GM18909 (cell line): ENCODE measurements around the gene CRKL.

Source experiments
- ATAC-seq: cut with Tn5 transposase; IDR thresholded peaks from one replicate; pipeline ENCODE4 v1.9.1; 2021; ENCODE audit warnings: mild to moderate bottlenecking; ENCODE audit not compliant: unreplicated experiment, poor library complexity

Gene CRKL

DNA sequence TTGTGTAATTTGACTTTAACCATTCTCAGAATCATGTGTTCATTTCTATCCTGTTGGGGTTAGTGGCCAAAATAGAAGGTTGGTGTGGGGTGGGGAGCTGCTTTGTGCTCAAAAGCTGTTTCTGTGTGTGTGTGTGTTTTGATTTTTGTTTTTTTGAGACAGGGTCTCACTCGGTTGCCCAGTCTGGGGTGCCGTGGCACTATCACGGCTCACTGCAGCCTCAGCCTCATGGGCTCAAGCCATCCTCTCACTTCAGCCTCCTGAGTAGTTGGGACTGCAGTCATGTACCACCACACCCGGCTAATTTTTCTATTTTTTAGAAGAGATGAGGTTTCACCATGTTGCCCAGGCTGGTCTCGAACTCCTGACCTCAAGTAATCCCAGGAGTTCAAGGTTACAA, 31.8 kb downstream of the CRKL start:
- ATAC-seq, result no peak

DNA sequence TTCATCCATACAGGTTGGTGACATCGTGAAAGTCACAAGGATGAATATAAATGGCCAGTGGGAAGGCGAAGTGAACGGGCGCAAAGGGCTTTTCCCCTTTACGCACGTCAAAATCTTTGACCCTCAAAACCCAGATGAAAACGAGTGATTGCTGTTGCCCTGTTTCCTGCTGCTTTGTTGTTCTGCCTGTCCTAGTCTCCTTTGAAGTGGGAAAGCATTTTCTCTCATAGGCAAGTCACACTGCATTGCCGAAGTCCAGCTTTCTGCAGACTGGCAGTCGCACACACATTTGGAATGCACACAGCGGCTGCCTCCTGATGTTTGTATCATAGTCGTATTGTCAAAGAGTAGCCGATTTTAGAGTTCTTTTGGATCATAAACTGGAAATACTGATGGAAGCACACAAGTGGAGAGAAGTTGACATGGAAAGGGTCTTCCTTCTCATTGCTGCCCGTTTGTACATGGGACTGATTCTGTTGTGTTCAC, 32.5 kb downstream of the CRKL start:
- ATAC-seq, result no peak

DNA sequence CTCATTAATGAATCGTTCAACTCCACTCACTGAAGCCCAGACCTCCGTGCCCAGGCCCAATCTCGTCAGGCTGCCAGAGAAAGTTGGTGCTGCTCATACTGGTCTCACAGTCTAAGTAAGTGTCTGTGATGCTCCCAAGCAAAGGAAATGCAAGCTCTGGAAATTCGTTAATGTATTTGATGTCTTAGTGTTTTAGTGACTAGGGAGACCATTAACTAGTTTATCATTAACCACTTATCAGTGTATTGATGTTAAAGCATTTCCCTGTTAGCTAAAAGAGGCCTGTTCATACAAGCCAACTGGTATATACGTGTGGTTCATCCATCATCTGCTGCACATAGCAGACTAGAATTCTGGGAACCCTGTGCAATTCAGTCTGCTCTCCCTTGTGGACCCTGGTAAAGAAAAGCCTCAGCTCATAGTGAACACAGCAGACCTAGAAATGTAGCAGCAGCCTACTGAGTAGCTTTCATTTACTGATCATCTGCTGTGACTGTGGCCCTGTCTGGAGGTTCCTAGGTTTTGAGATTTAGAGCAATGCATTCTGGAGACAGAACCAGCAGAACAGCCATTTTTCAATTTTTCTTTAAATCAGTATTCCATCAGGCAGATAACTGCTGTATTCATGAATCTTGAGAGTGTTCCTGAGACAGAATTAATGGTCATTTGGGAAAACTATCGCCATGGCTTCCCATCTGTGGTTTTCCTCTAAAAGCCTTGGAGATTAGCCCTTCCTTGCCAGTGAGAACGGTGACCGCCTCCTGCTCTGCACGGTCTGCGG, 34.1 kb downstream of the CRKL start:
- ATAC-seq, result no peak

DNA sequence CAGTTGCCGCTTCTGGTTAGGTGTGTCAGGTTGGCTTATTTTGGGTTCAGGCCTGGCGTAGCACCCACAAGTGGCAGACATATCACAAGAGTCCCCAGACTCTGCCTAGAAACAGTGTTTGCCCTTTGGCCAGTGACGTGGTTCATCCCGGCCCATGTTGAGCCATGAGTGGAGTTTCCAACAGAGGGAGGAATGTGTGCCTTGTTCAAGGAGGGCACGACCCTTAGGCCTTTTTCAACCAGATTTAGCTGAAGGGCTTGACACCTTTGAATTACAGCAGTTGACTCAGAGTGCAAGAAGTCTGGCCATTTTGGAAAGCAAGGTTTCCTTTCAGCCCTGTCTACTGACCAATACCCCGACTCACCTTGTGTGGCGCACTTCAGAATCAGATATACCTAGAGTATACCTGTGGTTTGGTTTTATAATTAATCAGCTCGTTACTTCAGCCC, 34.7 kb downstream of the CRKL start:
- no peak for ATAC-seq

DNA sequence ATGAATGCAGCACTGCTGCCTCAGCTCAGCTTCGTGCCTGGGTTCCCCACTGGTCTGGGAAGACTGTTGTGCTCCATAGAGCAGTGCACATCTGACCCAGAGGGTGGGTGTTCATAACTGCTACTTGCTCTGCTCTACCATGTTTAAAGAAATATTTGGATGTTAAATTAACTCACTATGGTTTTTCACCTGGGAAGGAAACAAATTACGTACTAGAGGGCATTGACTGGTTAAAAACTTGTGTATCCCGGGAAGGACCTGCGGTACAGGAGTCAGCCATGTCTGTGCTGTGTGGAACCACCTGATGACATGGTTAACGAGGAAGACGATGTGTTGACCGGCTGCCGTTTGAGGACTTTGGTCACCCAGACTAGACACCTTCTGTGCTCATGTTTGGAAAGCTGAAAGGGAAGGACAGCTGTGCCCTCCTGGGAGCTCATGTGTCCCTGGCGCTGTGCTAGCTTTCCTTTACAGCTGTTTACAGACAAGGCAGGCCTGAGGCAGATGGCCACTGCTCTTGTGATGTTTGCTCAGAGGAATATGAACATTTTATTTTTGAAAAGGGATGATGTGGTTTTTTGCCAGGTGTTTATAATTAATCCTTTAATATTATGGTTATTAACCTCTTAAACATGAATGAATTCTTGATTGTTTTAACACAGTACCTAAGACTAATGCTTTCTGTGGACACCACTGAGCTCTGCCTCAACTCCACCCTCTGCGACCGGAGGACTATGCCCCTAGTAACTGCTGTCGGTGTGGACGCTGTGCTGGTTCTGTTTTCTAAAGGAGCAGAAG, 35.5 kb downstream of the CRKL start:
- ATAC-seq, result no peak

DNA sequence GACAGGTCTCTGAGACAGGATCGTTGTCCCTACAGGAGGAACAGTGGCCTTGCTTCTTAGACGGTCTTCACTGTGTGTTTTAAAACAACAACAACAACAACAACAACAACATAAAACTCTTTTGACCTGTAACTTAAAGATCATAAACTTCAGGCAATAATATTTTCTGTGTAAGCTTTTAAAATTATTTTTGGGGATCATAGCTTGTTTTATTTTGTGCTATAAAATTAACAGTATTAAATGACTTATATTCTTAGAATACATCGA, 36.1 kb downstream of the CRKL start:
- no peak for ATAC-seq

DNA sequence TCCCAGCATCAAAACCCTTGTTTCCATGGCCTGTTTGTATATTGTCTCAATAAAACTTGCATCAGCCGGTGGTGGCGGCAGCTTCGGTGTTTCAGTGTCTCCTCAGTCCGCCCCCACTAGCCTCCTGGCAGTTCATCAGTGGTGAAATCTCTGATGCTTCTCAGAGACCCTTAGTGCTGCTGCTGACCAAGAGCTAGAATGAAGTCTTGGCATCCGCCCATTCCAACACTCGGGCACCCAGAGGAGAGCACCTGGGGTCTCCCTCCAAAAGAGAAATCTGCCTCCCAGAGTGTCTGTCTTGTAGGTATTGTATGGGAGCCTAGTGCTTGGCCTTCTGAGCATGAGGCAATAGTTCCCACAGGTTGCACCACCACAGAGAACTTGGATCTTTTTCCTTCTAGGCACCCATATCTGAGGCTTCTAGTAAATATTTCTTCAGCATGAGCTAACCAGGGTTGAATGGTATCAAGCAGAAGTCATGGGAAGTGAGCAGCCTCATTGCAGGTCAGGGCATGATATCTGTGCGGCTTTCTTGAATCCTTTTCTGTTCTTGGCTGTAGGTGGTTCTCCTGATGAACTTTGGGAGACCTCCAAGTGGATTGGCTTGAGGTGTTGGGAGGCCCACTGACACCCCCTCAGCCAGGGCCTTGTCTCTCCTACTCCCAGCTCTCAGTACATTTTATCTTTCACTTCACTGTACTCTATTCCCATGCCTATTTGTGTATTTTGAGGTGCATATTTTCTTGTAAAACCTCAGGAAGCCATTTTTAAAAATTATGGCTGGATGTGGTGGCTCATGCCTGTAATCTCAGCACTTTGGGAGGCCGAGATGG, 36.7 kb downstream of the CRKL start:
- no peak for ATAC-seq

DNA sequence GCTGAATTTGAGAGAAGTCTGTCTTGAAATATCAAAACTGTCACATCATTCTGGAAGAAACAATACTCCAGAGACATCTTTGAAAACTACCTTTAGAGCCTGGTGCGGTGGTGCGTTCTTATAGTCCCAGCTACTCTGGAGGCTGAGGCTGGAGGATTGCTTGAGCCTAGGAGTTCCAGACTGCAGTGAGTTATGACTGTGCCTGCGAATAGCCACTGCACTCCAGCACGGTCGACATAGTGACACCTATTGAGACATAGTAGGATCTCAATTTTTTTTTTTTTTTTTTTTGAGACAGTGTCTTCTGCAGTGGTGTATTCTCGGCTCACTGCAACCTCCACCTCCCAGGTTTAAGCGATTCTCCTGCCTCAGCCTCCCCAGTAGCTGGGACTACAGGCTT, 38.3 kb downstream of the CRKL start:
- ATAC-seq, result no peak

DNA sequence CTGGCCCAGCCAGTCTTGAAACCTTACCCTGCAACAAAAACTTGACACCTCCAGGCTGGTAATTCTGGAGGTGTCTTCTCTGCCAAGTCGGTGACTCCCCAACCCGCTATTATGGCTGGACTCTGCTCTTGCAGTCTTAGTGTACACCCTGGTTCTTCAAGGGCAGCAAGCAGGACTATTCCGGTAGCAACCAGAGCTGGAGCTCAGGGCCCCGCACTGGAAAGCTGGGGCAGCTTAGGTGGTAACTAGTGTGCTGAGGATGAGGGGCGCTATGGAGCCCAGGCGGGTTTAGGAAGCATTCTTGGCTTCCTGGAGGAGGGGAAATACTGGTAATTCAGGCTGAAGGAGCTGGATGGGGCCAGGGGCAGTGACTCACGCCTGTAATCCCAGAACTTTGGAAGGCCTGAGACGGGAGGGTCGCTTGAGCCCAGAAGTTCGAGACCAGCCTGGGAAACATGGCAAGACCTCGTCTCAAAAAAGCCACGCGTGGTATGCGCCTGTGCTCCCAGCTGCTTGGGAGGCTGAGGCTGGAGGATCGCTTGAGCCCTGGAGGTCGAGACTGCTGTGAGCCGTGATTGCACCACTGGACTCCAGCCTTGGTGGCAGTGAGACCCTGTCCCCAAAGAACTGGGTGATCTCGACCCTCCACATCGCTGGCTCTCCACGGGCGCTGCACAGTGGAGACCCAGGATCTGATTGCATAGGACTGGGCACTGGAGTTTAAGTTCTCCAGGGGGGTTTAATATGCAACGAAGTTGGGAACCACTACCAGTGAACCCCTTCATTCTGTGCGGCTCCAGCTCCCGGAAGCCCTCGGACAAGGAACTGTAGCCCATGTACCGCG, 39.3 kb downstream of the CRKL start:
- no peak for ATAC-seq

DNA sequence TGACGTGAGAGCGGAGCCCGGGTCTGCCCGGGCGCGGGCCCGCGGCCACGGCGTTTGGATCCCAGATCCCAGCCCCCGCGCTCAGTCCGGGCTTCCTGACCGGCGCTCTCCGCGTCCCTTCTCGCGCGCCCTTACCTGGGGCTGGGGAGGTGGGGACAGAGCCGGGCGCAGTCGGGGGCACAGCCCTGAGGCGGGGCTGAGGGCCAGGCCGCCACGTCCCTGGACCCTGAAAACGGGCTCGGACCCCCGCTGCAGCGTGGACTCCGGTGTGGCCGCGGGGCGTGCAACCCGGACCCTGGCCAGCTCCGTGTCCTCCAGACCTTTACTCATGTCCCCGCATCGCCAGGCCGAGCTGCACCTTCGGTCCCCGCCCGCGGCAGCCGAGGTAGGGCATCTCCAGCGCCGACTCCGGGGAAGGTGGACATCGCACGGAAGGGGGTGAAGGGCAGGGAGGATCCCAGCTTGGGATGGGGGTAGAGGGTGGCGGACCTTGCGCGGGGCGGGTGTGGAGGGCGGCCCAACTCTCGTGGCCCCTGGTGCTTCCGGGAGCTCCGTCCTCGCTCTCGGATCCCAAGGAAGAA, 40.0 kb downstream of the CRKL start:
- ATAC-seq, result no peak

DNA sequence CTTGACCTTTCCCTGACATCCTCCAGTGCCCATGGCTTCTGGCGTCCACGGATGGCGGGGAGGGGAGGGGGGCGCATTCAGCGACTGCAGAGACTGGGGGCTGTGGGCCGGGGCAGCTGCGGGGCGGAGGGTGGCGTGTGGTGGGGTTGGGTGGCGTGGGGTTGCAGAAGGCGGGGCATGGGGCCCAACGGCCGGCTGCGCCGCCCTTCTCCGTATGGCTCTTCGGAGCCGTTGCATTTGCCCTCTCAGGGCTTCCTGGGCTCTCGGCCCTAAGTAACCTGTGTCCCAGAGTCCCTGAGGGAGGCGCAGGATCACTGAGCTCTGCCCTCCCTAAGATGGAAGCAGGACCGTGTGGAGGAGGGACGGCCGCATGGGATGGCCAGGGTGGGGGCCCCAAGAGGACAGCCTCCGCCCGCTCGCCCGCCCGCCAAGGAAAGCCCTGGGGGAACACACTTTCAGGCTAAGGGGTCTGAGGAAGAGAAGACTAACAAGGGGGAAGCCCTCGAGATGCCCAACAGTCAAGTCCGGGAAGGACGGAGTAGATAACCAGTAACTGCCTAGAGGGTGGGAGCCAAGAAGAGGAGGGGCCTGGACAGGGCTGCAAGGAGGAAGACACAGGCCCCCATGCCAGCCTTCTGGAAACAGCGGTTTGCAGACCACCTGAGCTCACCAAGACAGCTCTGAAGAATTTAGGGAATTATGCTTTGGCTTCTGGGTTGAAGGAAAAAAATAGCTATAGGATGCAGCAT, 40.6 kb downstream of the CRKL start:
- no peak for ATAC-seq

DNA sequence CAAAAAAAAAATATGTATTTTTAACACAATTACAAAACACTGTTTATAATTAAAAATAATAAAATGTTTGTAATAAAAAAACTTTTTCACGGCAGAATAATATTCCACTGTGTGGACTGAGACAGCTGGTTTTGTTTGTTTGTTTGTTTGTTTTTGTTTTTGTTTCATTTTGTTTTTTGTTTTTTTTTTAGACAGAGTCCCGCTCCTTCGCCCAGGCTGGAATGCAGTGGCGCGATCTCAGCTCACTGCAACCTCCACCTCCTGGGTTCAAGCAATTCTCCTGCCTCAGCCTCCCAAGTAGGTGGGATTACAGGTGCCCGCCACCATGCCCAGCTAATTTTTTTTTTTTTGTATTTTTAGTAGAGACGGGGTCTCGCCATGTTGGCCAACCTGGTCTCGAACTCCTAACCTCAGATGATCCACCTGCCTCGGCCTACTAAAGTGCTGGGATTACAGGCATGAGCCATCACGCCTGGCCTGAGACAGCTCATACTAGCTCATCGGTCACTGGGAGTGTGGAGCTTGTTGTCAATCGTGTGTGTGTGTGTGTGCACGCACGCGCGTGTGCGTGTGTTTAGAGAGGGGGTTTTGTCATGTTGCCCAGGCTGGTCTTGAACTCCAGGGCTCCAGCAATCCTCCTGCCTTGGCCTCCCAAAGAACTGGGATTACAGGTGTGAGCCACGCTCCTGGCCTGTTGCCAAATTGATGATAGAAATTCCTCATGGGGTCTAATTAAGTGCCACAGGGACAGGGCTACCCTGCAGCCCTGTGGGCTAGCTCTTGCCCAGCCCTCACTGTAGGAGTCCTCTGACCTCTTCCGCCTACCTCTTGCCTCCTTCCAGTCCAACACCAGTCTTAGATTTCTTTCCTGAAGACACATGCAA, 42.6 kb downstream of the CRKL start:
- ATAC-seq, result no peak

DNA sequence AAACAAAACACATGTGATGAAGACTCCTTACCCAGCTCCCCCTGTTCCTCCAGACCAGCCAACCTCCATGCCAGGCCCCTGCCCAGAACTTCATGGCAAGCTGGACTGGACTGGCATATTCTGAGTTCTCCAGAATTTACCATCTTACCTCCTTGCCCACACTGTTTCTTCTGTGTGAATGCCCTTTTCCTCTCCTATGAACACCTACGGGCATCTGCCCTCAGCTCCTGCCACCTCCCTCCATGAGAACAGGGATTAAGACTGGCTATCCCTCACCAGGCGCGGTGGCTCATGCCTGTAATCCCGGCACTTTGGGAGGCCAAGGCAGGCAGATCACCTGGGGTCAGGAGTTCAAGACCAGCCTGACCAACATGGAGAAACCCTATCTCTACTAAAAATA, 43.4 kb downstream of the CRKL start:
- no peak for ATAC-seq

DNA sequence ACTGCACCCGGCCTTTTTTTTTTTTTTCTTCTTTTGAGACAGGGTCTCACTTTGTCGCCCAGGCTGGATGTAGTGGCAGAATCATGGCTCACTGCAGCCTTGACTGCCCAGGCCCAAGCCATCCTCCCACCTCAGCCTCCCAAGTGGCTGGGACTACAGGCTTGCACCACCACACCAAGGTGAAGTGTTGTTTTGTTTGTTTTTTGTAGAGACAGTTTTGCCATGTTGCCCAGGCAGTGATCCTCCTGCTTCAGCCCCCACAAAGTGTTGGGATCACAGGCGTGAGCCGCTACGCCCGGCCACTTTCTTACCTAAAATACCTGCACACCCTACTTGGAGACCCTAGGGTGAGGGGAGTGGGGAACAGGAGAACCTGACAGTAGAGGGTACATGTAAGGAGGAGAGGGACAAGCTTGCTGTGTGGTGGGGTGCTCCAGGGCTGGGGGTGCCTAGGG, 45.3 kb downstream of the CRKL start:
- no peak for ATAC-seq

DNA sequence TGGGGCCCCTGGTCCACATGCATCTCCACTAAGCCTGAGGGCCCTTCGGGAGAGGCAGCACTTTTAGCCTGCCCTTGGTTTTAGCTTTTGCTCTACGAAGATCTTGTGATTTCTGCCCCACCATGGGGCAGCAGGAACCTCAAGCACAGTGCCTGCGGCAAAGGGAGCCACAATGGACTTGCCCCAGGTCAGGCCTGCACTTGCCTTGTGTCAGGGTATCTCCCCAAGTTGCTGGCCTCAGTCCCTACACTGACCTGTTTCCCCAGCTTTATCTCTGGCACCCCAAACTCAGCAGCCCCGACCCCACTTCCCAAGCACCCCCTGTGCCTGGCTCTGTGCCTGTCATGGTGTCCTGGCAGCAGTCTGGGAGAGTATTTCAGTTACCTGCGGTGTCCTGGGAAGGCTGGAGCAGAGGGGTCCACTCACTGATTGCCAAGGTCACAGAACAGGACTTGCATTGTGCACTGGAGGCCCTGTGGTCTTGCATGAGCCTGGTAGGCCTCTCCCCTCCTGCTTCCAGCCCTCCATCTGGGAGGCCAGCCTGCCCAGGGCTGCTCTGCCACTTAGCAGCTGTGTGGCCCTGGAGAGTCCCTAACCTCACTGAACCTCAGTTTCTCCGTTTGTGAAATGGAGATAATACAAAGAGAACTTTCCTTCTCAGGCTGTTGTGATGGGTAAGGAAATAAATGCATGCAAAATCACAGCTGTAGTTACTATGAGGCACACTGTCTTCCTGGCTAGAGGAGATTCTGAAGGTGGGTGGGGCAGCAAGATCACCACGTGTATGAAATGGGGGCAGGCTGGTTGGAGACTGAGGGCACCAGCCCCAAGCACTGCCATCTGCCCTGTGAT, 46.2 kb downstream of the CRKL start:
- no peak for ATAC-seq

DNA sequence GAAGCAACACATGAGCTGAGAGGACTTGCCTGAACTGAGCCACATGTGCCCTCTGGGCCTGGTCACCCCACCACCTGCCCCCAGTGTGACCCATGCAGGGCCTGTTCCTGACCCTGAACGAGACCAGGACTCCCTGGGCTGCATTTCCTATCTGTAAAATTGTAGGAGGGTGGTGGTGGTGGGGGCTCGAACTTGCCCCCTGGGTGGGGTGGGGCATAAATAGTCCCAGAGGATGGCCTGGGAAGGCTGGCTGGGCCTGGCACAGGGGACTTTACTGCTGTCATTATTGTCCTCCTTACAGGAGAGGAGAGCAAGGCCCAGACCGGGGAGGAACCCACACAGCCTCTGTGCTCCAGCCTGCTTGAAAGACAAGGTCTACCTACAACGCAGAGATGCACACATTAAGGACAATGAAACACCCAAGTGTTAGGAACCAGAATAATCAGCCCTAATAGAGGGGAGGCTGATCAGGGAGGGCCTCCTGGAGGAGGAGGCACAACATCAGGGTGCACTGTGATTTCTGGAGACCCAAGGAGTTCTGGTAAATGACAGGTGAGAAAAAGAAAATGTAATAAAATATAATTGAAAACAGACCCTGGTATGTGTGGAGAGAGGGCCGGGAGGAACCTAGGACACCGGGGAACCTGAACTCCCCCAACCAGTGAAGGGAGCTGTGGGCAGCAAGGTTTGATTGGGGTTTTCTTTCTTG, 47.0 kb downstream of the CRKL start:
- no peak for ATAC-seq

DNA sequence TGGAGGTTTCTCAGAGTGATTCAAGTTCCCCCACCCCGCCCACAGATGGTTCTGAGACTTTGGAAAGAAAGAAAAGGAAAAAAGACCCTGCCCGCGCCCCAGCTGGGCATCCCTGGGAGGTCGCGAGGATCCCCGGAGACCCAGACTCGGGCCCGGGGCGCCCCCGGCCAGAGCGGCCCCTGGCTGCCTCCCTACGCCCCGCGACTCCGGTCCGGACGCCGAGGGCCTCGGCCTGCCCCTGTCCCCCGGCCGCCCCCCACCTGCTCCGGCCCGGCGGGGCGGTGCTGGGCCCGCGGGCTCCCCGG, 47.5 kb downstream of the CRKL start:
- no peak for ATAC-seq
